Measurements from ENCODE around the gene CTRL. TPM values are rescaled to one million over a fixed set of nuclear protein-coding genes. Genes with fewer than 3 reads are reported as not detected.

The CTRL gene
- total and polyA plus RNA-seq, 9 donors = 0.35 to 4.4 (median 2.5) TPM

- DNase-seq = no peak
- WGBS, 3 donors = 77 to 86% (median 84%) methylated on average over 3 of the region's 3 CpGs
- Histone ChIP-seq H3K27ac (no peak overlapping the region), H3K4me1 (ENCODE audit: insufficient read depth) (peaks cover 6% of the 10 kb centered on the region), H3K36me3 (no peaks in the 10 kb centered on the region), H3K9me3 (no peaks in the 10 kb centered on the region), H3K4me3 (no peak overlapping the region), H3K27me3 (no peaks in the 10 kb centered on the region)
- no peak for TF ChIP-seq POLR2A (IDR thresholded peaks at IDR 0.05)
- no peak for TF ChIP-seq CTCF (IDR thresholded peaks at IDR 0.05)
- TF ChIP-seq EP300 (IDR thresholded peaks at IDR 0.05) = no peak
- intact Hi-C loops (cut with DNase I) = no loop called here
Measured at GRCh38 chr16:67888331-67888730, 43.3 kb downstream of the CTRL start.

- peaks cover 6% of the 10 kb centered on the region for H3K4me1 ChIP-seq (ENCODE audit: insufficient read depth)
- no peaks in the 10 kb centered on the region for H3K27me3 ChIP-seq
- H3K27ac ChIP-seq = no peak overlapping the region
- WGBS, 3 donors = 91 to 99% (median 92%) methylated on average over 5 of the region's 5 CpGs
- no peaks in the 10 kb centered on the region for H3K36me3 ChIP-seq
- intact Hi-C loops (cut with DNase I) = no loop called here
- no peak overlapping the region for H3K4me3 ChIP-seq
- no peaks in the 10 kb centered on the region for H3K9me3 ChIP-seq
- DNase-seq = no peak
- no peak for TF ChIP-seq CTCF (IDR thresholded peaks at IDR 0.05)
- TF ChIP-seq EP300 (IDR thresholded peaks at IDR 0.05) = no peak
- TF ChIP-seq POLR2A (IDR thresholded peaks at IDR 0.05) = no peak
Measured at GRCh38 chr16:67886387-67886786, 45.3 kb downstream of the CTRL start.

- Histone ChIP-seq H3K9me3 (no peaks in the 10 kb centered on the region), H3K27me3 (no peaks in the 10 kb centered on the region), H3K27ac (no peak overlapping the region), H3K4me3 (no peak overlapping the region), H3K4me1 (ENCODE audit: insufficient read depth) (peaks cover 6% of the 10 kb centered on the region), H3K36me3 (no peaks in the 10 kb centered on the region)
- TF ChIP-seq CTCF (IDR thresholded peaks at IDR 0.05) (no peak), EP300 (IDR thresholded peaks at IDR 0.05) (no peak), POLR2A (IDR thresholded peaks at IDR 0.05) (no peak)
- WGBS, 3 donors = 91 to 99% (median 96%) methylated on average over 19 of the region's 19 CpGs
- intact Hi-C loops (cut with DNase I) = no loop called here
- DNase-seq = no peak
Measured at GRCh38 chr16:67885976-67886375, 45.7 kb downstream of the CTRL start.

DNA sequence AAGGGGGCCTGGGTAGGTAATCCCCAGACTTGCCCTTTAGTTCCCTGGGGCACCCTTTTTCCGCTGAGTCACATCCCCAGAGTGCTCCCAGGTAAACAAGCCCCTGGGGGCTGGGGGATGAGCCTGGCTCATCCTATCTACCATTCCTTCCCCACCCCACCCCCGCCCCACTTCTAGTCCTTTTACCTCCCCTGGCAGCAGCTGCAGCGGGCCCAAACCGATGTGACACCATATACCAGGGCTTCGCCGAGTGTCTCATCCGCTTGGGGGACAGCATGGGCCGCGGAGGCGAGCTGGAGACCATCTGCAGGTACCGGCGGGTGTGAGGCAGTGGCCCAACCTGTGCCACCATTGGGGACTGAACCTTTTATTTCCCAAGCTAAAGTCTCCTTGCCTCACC lies 46.1 kb downstream of the CTRL start:
- H3K36me3 ChIP-seq = no peaks in the 10 kb centered on the region

More for the DNA sequence above, 46.1 kb downstream of the CTRL start:
- no peak for TF ChIP-seq CTCF (IDR thresholded peaks at IDR 0.05)
- no peak for TF ChIP-seq EP300 (IDR thresholded peaks at IDR 0.05)
- no peak for TF ChIP-seq POLR2A (IDR thresholded peaks at IDR 0.05)
- Histone ChIP-seq H3K4me1 (ENCODE audit: insufficient read depth) (peaks cover 6% of the 10 kb centered on the region), H3K9me3 (no peaks in the 10 kb centered on the region), H3K27ac (peak overlapping the region in 1 of 2 donors; percentile 46), H3K27me3 (no peaks in the 10 kb centered on the region), H3K4me3 (no peak overlapping the region)
- intact Hi-C loops (cut with DNase I) = no loop called here
- DNase-seq = no peak
- WGBS, 3 donors = 90 to 100% (median 91%) methylated on average over 12 of the region's 12 CpGs

Data from ovary (tissue), 9 donors.